ENCODE results near the gene ZC3H8. TPM values are rescaled to one million over a fixed set of nuclear protein-coding genes. Genes with fewer than 3 reads are reported as not detected.

The ZC3H8 gene
- total RNA-seq, 1 donor from 2014 or later, result 20.7 TPM

- Mint-ChIP-seq H3K36me3 (no peaks in the 10 kb centered on the region), H3K4me1 (ENCODE audit: unreplicated experiment) (peaks cover 16% of the 10 kb centered on the region), H3K27ac (no peak overlapping the region), H3K9me3 (no peaks in the 10 kb centered on the region), H3K27me3 (no peaks in the 10 kb centered on the region), H3K4me3 (peak overlapping the region; percentile 14)
- DNase-seq (ENCODE audit: extremely low spot score, unreplicated experiment), result no peak
- TF ChIP-seq CTCF (conservative IDR thresholded peaks at IDR 0.05), result no peak
Measured at GRCh38 chr2:112272669-112273068, 17.8 kb upstream of the ZC3H8 start.

GRCh38 chr2:112268547-112268946 lies 13.7 kb upstream of the ZC3H8 start:
- H3K27ac Mint-ChIP-seq, result no peak overlapping the region
- peaks cover 11% of the 10 kb centered on the region for H3K4me1 Mint-ChIP-seq (ENCODE audit: unreplicated experiment)
- TF ChIP-seq CTCF (conservative IDR thresholded peaks at IDR 0.05), result no peak

GRCh38 chr2:112262876-112263275 lies 8.0 kb upstream of the ZC3H8 start:
- no peak for DNase-seq (ENCODE audit: extremely low spot score, unreplicated experiment)
- H3K4me1 Mint-ChIP-seq (ENCODE audit: unreplicated experiment), result peaks cover 5% of the 10 kb centered on the region
- no peak for TF ChIP-seq CTCF (conservative IDR thresholded peaks at IDR 0.05)
- H3K4me3 Mint-ChIP-seq, result no peak overlapping the region
- no peaks in the 10 kb centered on the region for H3K36me3 Mint-ChIP-seq
- peaks cover 5% of the 10 kb centered on the region for H3K9me3 Mint-ChIP-seq
- H3K27me3 Mint-ChIP-seq, result peaks cover 3% of the 10 kb centered on the region
- H3K27ac Mint-ChIP-seq, result no peak overlapping the region

More at GRCh38 chr2:112268547-112268946, 13.7 kb upstream of the ZC3H8 start:
- no peak for DNase-seq (ENCODE audit: extremely low spot score, unreplicated experiment)
- no peaks in the 10 kb centered on the region for H3K9me3 Mint-ChIP-seq
- no peaks in the 10 kb centered on the region for H3K27me3 Mint-ChIP-seq
- no peak overlapping the region for H3K4me3 Mint-ChIP-seq
- no peaks in the 10 kb centered on the region for H3K36me3 Mint-ChIP-seq

- no peak for TF ChIP-seq CTCF (conservative IDR thresholded peaks at IDR 0.05)
- no peak for DNase-seq (ENCODE audit: extremely low spot score, unreplicated experiment)
- no peak overlapping the region for H3K27ac Mint-ChIP-seq
Measured at GRCh38 chr2:112260295-112260625, 5.4 kb upstream of the ZC3H8 start.

GRCh38 chr2:112259509-112260294 lies 4.9 kb upstream of the ZC3H8 start:
- Mint-ChIP-seq H3K36me3 (no peaks in the 10 kb centered on the region), H3K4me3 (peak overlapping the region; percentile 79), H3K9me3 (peaks cover 5% of the 10 kb centered on the region), H3K27ac (no peak overlapping the region), H3K4me1 (ENCODE audit: unreplicated experiment) (peaks cover 5% of the 10 kb centered on the region), H3K27me3 (peaks cover 3% of the 10 kb centered on the region)
- peak; percentile 96 for TF ChIP-seq CTCF (conservative IDR thresholded peaks at IDR 0.05)
- DNase-seq (ENCODE audit: extremely low spot score, unreplicated experiment), result peak; percentile 77

More at GRCh38 chr2:112260295-112260625, 5.4 kb upstream of the ZC3H8 start:
- peaks cover 5% of the 10 kb centered on the region for H3K4me1 Mint-ChIP-seq (ENCODE audit: unreplicated experiment)
- peaks cover 3% of the 10 kb centered on the region for H3K27me3 Mint-ChIP-seq
- no peak overlapping the region for H3K4me3 Mint-ChIP-seq
- H3K9me3 Mint-ChIP-seq, result peaks cover 5% of the 10 kb centered on the region
- H3K36me3 Mint-ChIP-seq, result no peaks in the 10 kb centered on the region
